WTC11 (cell line): ENCODE results near the gene RPL34. TPM values are rescaled to one million over a fixed set of nuclear protein-coding genes. Genes with fewer than 3 reads are reported as not detected.

ENCODE experiments used
- ATAC-seq: fragments of 200-7000 bp; cut with Tn5 transposase; 2 replicates; pipeline ENCODE4 v1.10.0; 2021; ENCODE audit warnings: mild to moderate bottlenecking, moderate library complexity
- CTCF ChIA-PET: fragments of 300-600 bp; sonication (Branson Sonifier 250); formaldehyde crosslinking; loops from one replicate; lab custom pipeline; 2021; ENCODE audit warnings: antibody characterized with exemption; lab: Charles Lee
- POLR2A ChIA-PET: fragments of 350-600 bp; sonication (Branson Sonifier 250); formaldehyde crosslinking; loops from one replicate; lab custom pipeline; 2021; ENCODE audit warnings: antibody characterized with exemption; lab: Charles Lee
- DNase-seq: peaks from one replicate; pipeline ENCODE4 v3.0.0; 2021; ENCODE audit warnings: low spot score
- H3K27ac Mint-ChIP-seq: 2 replicates; pipeline ENCODE4 v1.8.0; 2021; ENCODE audit warnings: mixed read lengths
- H3K27me3 Mint-ChIP-seq: 2 replicates; pipeline ENCODE4 v1.8.0; 2021; ENCODE audit warnings: low read depth, mild to moderate bottlenecking, moderate library complexity, mixed read lengths
- H3K36me3 Mint-ChIP-seq: 2 replicates; pipeline ENCODE4 v1.8.0; 2021; ENCODE audit warnings: mixed read lengths
- H3K4me1 Mint-ChIP-seq: 2 replicates; pipeline ENCODE4 v1.8.0; 2022; ENCODE audit warnings: mixed read lengths
- H3K4me3 Mint-ChIP-seq: 2 replicates; pipeline ENCODE4 v1.8.0; 2021; ENCODE audit warnings: mild to moderate bottlenecking, moderate library complexity, mixed read lengths
- H3K9me3 Mint-ChIP-seq: 2 replicates; pipeline ENCODE4 v1.8.0; 2021; ENCODE audit warnings: mixed read lengths
- CREB1 ChIP-seq: sonication (generic); formaldehyde crosslinking; IDR thresholded peaks from 2 replicates; pipeline ENCODE4 v1.8.0; 2023; ENCODE audit warnings: mild to moderate bottlenecking, missing genetic modification reagents
- EMX1 ChIP-seq: fragments of 250-450 bp; sonication (Bioruptor Pico); IDR thresholded peaks from 2 replicates; pipeline ENCODE4 v1.8.0; 2021; ENCODE audit warnings: mild to moderate bottlenecking
- GTF2I ChIP-seq: fragments of 250-450 bp; sonication (Bioruptor Pico); conservative IDR thresholded peaks from 2 replicates; pipeline ENCODE4 v1.4.0; 2021; ENCODE audit warnings: mild to moderate bottlenecking
- HMGA2 ChIP-seq: fragments of 250-450 bp; sonication (Bioruptor Pico); IDR thresholded peaks from 2 replicates; pipeline ENCODE4 v1.4.0; 2021; ENCODE audit warnings: mild to moderate bottlenecking, moderate library complexity
- OVOL2 ChIP-seq: fragments of 250-450 bp; sonication (Bioruptor Pico); IDR thresholded peaks from 2 replicates; pipeline ENCODE4 v1.9.0; 2021; ENCODE audit warnings: mild to moderate bottlenecking, borderline replicate concordance
- ZNF263 ChIP-seq: sonication (generic); formaldehyde crosslinking; IDR thresholded peaks from 2 replicates; pipeline ENCODE4 v1.8.1; 2022; ENCODE audit warnings: low read depth, mild to moderate bottlenecking, moderate library complexity, missing genetic modification reagents
- total RNA-seq: library from RNA; stranded (reverse); gene quantifications from 3 replicates; pipeline ENCODE4 v1.2.3, GENCODE V29; 2021
- TF ChIP-seq, protein P1 (sequence below): sonication (generic); formaldehyde crosslinking; IDR thresholded peaks from 2 replicates; pipeline ENCODE4 v1.8.1; 2023; ENCODE audit warnings: mild to moderate bottlenecking, missing genetic modification reagents, borderline replicate concordance
- TF ChIP-seq, protein P2 (sequence below): fragments of 250-450 bp; sonication (Bioruptor Pico); IDR thresholded peaks from 2 replicates; pipeline ENCODE4 v1.9.0; 2021; ENCODE audit warnings: moderate library complexity, mild to moderate bottlenecking, inconsistent platforms, borderline replicate concordance
- TF ChIP-seq, protein P3 (sequence below): sonication (generic); formaldehyde crosslinking; IDR thresholded peaks from 2 replicates; pipeline ENCODE4 v1.8.0; 2023; ENCODE audit warnings: mild to moderate bottlenecking, missing genetic modification reagents
- TF ChIP-seq, protein P4 (sequence below): fragments of 250-450 bp; sonication (Bioruptor Pico); conservative IDR thresholded peaks from 2 replicates; pipeline ENCODE4 v1.9.0; 2021; ENCODE audit warnings: mild to moderate bottlenecking
- TF ChIP-seq, protein P5 (sequence below): sonication (generic); formaldehyde crosslinking; IDR thresholded peaks from 2 replicates; pipeline ENCODE4 v1.8.0; 2022; ENCODE audit warnings: mild to moderate bottlenecking, missing genetic modification reagents
- TF ChIP-seq, protein P6 (sequence below): sonication (generic); formaldehyde crosslinking; IDR thresholded peaks from 2 replicates; pipeline ENCODE4 v1.8.0; 2022; ENCODE audit warnings: mild to moderate bottlenecking, missing genetic modification reagents

RPL34 gene
- total RNA-seq, 1 experiment from 2014 or later, result 1,253 TPM

DNA sequence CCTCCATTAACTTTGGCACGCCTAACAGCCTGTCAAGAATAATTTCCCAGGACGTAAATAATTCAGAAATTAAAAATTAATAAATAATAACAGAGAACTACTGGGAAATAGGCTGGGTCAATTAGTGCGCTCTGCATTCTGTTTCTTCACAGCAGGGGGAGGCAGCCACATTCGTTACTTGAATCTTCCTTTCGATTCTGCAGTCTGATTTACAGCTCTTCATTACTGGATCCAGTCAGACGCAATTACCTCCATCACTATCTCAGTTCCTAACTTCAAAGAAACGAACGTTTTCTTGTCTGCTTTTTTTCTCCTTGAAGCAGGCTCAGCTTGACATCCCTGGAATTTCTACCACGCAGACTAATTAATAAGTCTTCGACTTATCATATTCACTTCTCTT lies 9.0 kb upstream of the RPL34 start (continued):
- TF ChIP-seq, protein P1, sequence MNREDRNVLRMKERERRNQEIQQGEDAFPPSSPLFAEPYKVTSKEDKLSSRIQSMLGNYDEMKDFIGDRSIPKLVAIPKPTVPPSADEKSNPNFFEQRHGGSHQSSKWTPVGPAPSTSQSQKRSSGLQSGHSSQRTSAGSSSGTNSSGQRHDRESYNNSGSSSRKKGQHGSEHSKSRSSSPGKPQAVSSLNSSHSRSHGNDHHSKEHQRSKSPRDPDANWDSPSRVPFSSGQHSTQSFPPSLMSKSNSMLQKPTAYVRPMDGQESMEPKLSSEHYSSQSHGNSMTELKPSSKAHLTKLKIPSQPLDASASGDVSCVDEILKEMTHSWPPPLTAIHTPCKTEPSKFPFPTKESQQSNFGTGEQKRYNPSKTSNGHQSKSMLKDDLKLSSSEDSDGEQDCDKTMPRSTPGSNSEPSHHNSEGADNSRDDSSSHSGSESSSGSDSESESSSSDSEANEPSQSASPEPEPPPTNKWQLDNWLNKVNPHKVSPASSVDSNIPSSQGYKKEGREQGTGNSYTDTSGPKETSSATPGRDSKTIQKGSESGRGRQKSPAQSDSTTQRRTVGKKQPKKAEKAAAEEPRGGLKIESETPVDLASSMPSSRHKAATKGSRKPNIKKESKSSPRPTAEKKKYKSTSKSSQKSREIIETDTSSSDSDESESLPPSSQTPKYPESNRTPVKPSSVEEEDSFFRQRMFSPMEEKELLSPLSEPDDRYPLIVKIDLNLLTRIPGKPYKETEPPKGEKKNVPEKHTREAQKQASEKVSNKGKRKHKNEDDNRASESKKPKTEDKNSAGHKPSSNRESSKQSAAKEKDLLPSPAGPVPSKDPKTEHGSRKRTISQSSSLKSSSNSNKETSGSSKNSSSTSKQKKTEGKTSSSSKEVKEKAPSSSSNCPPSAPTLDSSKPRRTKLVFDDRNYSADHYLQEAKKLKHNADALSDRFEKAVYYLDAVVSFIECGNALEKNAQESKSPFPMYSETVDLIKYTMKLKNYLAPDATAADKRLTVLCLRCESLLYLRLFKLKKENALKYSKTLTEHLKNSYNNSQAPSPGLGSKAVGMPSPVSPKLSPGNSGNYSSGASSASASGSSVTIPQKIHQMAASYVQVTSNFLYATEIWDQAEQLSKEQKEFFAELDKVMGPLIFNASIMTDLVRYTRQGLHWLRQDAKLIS (CRISPR knock-in tag), result no peak
- TF ChIP-seq ZNF263 (CRISPR knock-in tag), result no peak

DNA sequence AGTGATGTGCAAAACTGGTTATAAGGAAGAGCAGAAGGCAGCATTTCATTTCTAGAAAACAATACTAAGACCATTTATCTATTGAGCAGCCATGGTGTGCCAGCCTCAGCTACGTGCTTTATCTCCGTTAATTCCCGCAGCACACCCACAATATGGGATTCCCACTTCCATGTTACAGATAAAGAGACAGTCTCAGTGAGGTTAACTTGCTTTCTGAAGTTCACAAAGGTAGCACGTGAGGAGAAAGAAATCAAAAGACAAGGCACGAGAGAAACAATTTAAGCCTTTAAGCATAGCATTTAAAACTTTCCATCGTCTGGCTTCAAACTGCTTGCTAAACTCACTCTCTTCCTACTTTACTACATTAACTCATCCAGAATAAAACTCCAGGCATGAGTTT lies 8.0 kb upstream of the RPL34 start:
- H3K36me3 Mint-ChIP-seq, result peaks cover 8% of the 10 kb centered on the region
- ChIA-PET POLR2A (no interaction called here), CTCF (no interaction called here)
- peaks cover 20% of the 10 kb centered on the region for H3K4me1 Mint-ChIP-seq
- no peak overlapping the region for H3K4me3 Mint-ChIP-seq
- no peak for TF ChIP-seq EMX1 (CRISPR knock-in tag)
- no peak for TF ChIP-seq HMGA2 (CRISPR knock-in tag)
- TF ChIP-seq, protein P2, sequence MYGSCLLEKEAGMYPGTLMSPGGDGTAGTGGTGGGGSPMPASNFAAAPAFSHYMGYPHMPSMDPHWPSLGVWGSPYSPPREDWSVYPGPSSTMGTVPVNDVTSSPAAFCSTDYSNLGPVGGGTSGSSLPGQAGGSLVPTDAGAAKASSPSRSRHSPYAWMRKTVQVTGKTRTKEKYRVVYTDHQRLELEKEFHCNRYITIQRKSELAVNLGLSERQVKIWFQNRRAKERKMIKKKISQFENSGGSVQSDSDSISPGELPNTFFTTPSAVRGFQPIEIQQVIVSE (CRISPR knock-in tag), result no peak
- TF ChIP-seq, protein P3, sequence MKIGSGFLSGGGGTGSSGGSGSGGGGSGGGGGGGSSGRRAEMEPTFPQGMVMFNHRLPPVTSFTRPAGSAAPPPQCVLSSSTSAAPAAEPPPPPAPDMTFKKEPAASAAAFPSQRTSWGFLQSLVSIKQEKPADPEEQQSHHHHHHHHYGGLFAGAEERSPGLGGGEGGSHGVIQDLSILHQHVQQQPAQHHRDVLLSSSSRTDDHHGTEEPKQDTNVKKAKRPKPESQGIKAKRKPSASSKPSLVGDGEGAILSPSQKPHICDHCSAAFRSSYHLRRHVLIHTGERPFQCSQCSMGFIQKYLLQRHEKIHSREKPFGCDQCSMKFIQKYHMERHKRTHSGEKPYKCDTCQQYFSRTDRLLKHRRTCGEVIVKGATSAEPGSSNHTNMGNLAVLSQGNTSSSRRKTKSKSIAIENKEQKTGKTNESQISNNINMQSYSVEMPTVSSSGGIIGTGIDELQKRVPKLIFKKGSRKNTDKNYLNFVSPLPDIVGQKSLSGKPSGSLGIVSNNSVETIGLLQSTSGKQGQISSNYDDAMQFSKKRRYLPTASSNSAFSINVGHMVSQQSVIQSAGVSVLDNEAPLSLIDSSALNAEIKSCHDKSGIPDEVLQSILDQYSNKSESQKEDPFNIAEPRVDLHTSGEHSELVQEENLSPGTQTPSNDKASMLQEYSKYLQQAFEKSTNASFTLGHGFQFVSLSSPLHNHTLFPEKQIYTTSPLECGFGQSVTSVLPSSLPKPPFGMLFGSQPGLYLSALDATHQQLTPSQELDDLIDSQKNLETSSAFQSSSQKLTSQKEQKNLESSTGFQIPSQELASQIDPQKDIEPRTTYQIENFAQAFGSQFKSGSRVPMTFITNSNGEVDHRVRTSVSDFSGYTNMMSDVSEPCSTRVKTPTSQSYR (CRISPR knock-in tag), result no peak
- TF ChIP-seq, protein P4, sequence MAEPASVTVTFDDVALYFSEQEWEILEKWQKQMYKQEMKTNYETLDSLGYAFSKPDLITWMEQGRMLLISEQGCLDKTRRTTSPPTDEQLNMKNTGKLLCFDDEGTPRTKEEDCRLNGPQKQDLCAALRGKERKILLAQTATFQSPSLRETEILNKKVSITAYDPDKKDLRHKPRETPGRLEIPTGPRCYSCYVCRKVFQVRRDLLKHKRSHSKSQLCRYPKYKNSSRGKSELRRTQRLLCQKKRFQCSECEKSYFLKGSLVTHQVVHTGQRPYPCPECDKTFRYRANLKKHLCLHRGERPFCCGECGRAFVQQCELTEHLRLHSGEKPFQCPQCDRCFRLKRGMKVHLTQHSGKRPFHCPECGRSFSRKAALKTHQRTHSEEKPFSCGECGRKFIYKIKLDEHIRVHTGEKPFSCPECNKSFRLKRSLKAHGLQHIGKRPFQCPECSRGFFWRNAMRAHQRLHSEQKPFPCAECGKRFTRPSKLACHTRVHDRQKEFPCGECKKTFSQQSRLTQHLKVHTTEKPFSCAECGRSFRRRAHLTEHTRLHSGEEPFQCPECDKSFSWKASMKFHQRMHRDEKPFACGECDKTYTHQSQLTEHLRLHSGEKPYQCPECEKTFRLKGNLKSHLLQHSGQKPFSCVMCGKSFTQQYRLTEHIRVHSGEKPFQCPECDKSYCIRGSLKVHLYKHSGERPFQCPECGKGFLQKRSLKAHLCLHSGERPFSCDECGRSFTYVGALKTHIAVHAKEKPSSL (CRISPR knock-in tag), result no peak
- no peak for TF ChIP-seq OVOL2
- no peak for TF ChIP-seq CREB1 (CRISPR knock-in tag)
- no peak for TF ChIP-seq GTF2I
- TF ChIP-seq, protein P5, sequence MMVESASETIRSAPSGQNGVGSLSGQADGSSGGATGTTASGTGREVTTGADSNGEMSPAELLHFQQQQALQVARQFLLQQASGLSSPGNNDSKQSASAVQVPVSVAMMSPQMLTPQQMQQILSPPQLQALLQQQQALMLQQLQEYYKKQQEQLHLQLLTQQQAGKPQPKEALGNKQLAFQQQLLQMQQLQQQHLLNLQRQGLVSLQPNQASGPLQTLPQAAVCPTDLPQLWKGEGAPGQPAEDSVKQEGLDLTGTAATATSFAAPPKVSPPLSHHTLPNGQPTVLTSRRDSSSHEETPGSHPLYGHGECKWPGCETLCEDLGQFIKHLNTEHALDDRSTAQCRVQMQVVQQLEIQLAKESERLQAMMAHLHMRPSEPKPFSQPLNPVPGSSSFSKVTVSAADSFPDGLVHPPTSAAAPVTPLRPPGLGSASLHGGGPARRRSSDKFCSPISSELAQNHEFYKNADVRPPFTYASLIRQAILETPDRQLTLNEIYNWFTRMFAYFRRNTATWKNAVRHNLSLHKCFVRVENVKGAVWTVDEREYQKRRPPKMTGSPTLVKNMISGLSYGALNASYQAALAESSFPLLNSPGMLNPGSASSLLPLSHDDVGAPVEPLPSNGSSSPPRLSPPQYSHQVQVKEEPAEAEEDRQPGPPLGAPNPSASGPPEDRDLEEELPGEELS (CRISPR knock-in tag), result no peak
- TF ChIP-seq, protein P6, sequence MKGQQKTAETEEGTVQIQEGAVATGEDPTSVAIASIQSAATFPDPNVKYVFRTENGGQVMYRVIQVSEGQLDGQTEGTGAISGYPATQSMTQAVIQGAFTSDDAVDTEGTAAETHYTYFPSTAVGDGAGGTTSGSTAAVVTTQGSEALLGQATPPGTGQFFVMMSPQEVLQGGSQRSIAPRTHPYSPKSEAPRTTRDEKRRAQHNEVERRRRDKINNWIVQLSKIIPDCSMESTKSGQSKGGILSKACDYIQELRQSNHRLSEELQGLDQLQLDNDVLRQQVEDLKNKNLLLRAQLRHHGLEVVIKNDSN (CRISPR knock-in tag), result no peak
- H3K9me3 Mint-ChIP-seq, result peaks cover 23% of the 10 kb centered on the region
- ATAC-seq (no peak), DNase-seq (no peak)
- no peak overlapping the region for H3K27ac Mint-ChIP-seq
- no peaks in the 10 kb centered on the region for H3K27me3 Mint-ChIP-seq
